Measurements from ENCODE around the gene THUMPD3. TPM values are rescaled to one million over a fixed set of nuclear protein-coding genes. Genes with fewer than 3 reads are reported as not detected.
A peak's percentile ranks its signal among the peaks of the same experiment; 100 is the strongest.

THUMPD3 gene
- total RNA-seq, 6 experiments from 2014 or later = 46.3 to 59.2 (median 51.9) TPM

DNA sequence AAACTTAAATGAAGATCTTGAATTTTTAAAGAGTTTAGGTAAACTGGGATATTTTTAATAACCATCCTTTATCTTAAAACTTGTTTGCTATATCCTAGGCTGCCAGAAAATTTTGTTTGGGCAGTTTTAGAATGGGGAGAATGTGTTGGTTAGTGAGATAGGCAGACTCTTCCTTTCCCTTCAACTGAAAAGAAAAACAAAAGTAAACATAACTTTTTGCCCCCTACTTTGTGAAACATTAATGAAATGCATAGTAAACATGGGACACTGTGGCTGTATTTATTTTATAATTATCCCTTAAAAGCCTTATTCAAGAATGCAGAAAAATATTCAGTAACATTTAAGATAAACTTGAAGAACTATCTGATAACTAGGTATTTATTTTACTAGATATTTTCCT is 65.6 kb downstream of the THUMPD3 start:
- Mint-ChIP-seq H3K27me3 (ENCODE audit: insufficient read depth) (no peaks in the 10 kb centered on the region; the same call in 1 of the 2 replicates), H3K27ac (no peak overlapping the region; the same call in 1 of the 2 replicates), H3K9me3 (no peaks in the 10 kb centered on the region), H3K4me1 (ENCODE audit: low read depth) (peaks cover 21% of the 10 kb centered on the region), H3K36me3 (ENCODE audit: low read depth) (peaks cover 36% of the 10 kb centered on the region), H3K4me3 (no peak overlapping the region)
- no peak for DNase-seq
- TF ChIP-seq, protein P1, sequence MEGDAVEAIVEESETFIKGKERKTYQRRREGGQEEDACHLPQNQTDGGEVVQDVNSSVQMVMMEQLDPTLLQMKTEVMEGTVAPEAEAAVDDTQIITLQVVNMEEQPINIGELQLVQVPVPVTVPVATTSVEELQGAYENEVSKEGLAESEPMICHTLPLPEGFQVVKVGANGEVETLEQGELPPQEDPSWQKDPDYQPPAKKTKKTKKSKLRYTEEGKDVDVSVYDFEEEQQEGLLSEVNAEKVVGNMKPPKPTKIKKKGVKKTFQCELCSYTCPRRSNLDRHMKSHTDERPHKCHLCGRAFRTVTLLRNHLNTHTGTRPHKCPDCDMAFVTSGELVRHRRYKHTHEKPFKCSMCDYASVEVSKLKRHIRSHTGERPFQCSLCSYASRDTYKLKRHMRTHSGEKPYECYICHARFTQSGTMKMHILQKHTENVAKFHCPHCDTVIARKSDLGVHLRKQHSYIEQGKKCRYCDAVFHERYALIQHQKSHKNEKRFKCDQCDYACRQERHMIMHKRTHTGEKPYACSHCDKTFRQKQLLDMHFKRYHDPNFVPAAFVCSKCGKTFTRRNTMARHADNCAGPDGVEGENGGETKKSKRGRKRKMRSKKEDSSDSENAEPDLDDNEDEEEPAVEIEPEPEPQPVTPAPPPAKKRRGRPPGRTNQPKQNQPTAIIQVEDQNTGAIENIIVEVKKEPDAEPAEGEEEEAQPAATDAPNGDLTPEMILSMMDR (IDR thresholded peaks at IDR 0.05) = no peak

DNA sequence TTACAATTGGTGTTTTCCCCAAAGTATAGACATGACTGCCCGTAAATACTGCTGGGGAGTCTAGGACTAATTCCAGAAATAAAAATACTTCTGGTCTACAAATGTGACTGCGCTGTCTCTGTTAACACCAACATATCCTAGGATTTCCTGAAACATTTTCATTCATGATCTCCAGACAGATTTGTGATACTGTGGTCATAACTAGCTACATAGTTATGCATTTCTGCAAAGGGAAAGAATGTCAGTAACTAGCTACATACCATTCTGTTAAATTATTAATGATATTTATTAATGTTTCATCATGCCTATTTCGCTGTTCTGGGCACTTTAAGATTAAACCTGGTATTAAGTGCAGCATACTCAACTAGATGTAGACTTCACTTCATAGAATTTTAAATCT is 67.9 kb downstream of the THUMPD3 start:
- H3K36me3 Mint-ChIP-seq (ENCODE audit: low read depth) = peaks cover 59% of the 10 kb centered on the region
- no peaks in the 10 kb centered on the region; the same call in 1 of the 2 replicates for H3K27me3 Mint-ChIP-seq (ENCODE audit: insufficient read depth)
- DNase-seq = no peak
- H3K4me1 Mint-ChIP-seq (ENCODE audit: low read depth) = peaks cover 21% of the 10 kb centered on the region
- TF ChIP-seq, protein P1 (IDR thresholded peaks at IDR 0.05) = no peak
- H3K9me3 Mint-ChIP-seq = no peaks in the 10 kb centered on the region
- no peak overlapping the region for H3K4me3 Mint-ChIP-seq
- H3K27ac Mint-ChIP-seq = no peak overlapping the region

DNA sequence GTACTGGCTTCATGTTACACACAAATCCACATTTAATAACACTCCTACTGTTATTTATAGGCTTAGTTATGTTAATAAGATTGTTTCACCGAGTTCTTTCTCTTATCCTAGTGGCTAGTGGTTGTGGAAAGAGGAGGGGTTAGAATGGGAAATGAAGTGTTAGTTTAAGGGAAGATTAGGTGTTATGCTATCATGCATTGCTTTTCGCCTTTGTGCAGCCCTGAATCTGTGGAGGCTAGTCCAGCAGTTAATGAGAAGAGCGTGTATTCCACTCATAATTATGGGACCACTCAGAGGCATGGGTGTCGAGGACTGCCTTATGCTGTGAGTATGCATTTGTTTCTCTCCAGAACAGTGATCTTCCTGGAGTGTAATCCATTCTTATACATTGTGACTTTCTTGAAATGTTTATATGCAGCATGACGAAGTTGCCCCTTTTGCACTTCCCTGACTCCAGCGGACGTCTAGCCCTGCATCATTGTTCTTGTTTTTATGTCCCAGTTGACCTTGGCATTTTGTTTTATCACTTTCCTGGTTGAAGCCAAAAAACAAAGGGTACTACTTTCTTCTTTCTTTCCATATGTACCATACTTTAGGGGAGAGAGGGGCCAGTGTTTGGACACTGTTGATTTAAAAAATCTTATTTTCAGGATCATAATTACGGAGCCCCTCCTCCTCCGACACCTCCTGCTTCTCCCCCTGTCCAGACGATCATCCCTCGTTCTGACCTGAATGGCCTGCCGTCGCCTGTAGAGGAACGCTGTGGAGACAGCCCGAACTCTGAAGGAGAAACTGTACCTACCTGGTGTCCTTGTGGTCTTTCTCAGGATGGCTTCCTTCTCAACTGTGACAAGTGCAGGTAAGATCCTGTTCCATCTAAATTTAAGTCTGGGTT is 71.0 kb downstream of the THUMPD3 start:
- Mint-ChIP-seq H3K4me1 (ENCODE audit: low read depth) (peaks cover 15% of the 10 kb centered on the region; the same call in 1 of the 2 replicates), H3K27me3 (ENCODE audit: insufficient read depth) (no peaks in the 10 kb centered on the region; the same call in 1 of the 2 replicates), H3K9me3 (no peaks in the 10 kb centered on the region), H3K4me3 (no peak overlapping the region), H3K27ac (peak overlapping the region; percentile 47; the same call in 1 of the 2 replicates), H3K36me3 (ENCODE audit: low read depth) (peaks cover 61% of the 10 kb centered on the region)
- no peak for DNase-seq
- TF ChIP-seq, protein P1 (IDR thresholded peaks at IDR 0.05) = no peak

DNA sequence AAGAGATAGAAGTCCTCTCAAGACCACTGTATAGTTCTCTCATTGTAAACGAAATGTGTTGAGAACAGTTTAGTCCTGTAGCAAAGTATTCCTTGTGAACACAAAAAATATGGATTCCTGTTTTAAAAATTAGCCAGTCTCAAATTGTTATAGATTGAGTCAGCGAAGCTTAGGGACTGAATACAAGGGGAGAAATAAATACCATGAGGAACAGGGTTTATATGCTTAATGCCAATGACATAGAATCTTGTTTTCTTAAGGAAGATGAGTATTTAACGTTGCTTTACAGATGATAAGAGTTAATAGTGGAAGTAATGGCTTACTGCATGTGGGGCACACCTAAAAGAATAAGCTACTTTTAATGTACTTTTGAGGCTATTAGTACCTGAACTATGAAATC is 72.5 kb downstream of the THUMPD3 start:
- Mint-ChIP-seq H3K9me3 (no peaks in the 10 kb centered on the region), H3K27me3 (ENCODE audit: insufficient read depth) (no peaks in the 10 kb centered on the region; the same call in none of the 2 replicates), H3K36me3 (ENCODE audit: low read depth) (peaks cover 56% of the 10 kb centered on the region), H3K27ac (peak overlapping the region; percentile 29; the same call in 1 of the 2 replicates), H3K4me1 (ENCODE audit: low read depth) (peaks cover 15% of the 10 kb centered on the region; the same call in 1 of the 2 replicates), H3K4me3 (no peak overlapping the region)
- TF ChIP-seq, protein P1 (IDR thresholded peaks at IDR 0.05) = no peak
- no peak for DNase-seq

Other genes starting within 250 kb of the THUMPD3 start
- gene SRGAP3, start 113.4 kb upstream of the THUMPD3 start, total RNA-seq (2021; fragmentation: NEBNext Ultra II Directional; extraction: Animal tissue kit (Norgen Biotek cat#: 25700)) = under 1 TPM; 0.23 to 0.92 (median 0.77) TPM
- 10 to 100 TPM; 62.0 to 74.6 (median 67.4) TPM for gene SETD5, start 34.6 kb downstream of the THUMPD3 start, total RNA-seq (2021; fragmentation: NEBNext Ultra II Directional; extraction: Animal tissue kit (Norgen Biotek cat#: 25700))
- not detected for gene LHFPL4, start 190.8 kb downstream of the THUMPD3 start, total RNA-seq (2021; fragmentation: NEBNext Ultra II Directional; extraction: Animal tissue kit (Norgen Biotek cat#: 25700))